ENCODE measurements around the gene NHSL2.

- TF ChIP-seq EZH2 (IDR thresholded peaks at IDR 0.05; ENCODE audit: borderline replicate concordance, low read depth, low read length, severe bottlenecking) (no peak), CTCF (IDR thresholded peaks at IDR 0.05; ENCODE audit: borderline replicate concordance, extremely low read depth, low read length, poor library complexity, severe bottlenecking) (no peak)
Observed at GRCh38 chrX:72139538-72139937, 228.9 kb downstream of the NHSL2 start.

Measured in DND-41 (cell line).